K562 (cell line): ENCODE measurements around the gene BSDC1. TPM values are rescaled to one million over a fixed set of nuclear protein-coding genes. Genes with fewer than 3 reads are reported as not detected.

Source experiments
- CBX2 ChIP-seq: fragments of 200-600 bp; sonication (generic); IDR thresholded peaks from one replicate; pipeline ENCODE4 v1.6.1; 2012; ENCODE audit warnings: mild to moderate bottlenecking, low read length, inconsistent platforms; ENCODE audit not compliant: insufficient read depth, poor library complexity, severe bottlenecking
- ELF4 ChIP-seq: fragments of 450-650 bp; formaldehyde crosslinking; IDR thresholded peaks from 2 replicates; pipeline ENCODE4 v1.4.0; 2022; ENCODE audit warnings: missing genetic modification characterization
- EP300 ChIP-seq: IDR thresholded peaks from 2 replicates; pipeline ENCODE4 v1.6.1; 2012; ENCODE audit warnings: low read length, improper control_type of control experiment
- ETV5 ChIP-seq: sonication (generic); formaldehyde crosslinking; IDR thresholded peaks from 2 replicates; pipeline ENCODE4 v1.4.0; 2020; ENCODE audit warnings: low read depth, mild to moderate bottlenecking, missing genetic modification reagents
- GATAD2A ChIP-seq: fragments of 450-650 bp; IDR thresholded peaks from 2 replicates; pipeline ENCODE4 v1.6.1; 2017
- MTF1 ChIP-seq: fragments of 250-450 bp; sonication (Bioruptor Pico); IDR thresholded peaks from 2 replicates; pipeline ENCODE4 v1.9.0; 2021; ENCODE audit warnings: moderate library complexity, mild to moderate bottlenecking, inconsistent platforms, borderline replicate concordance
- MYC ChIP-seq, 2 experiments: fragments of 250-450 bp in 1 of 2; sonication (Bioruptor Pico) in 1 of 2; IDR thresholded peaks; 2 replicates each; pipeline versions ENCODE4 v1.5.1 to v1.6.1; 2012 to 2021; ENCODE audit warnings: low read depth in 2 of 2, borderline replicate concordance in 1 of 2, improper control_type of control experiment in 1 of 2, low read length in 1 of 2, mild to moderate bottlenecking in 1 of 2, moderate library complexity in 1 of 2
- NR2C1 ChIP-seq, 2 experiments: fragments of 450-650 bp; IDR thresholded peaks; 2 replicates each; pipeline ENCODE4 v1.6.1; 2017; ENCODE audit warnings: mild to moderate bottlenecking in 2 of 2, antibody characterized with exemption in 1 of 2, inconsistent platforms in 1 of 2, missing compliant biosample characterization in 1 of 2, missing genetic modification characterization in 1 of 2
- SMARCE1 ChIP-seq: fragments of 450-650 bp; IDR thresholded peaks from 2 replicates; pipeline ENCODE4 v1.7.1; 2016; ENCODE audit warnings: mild to moderate bottlenecking
- STAT5B ChIP-seq: fragments of 250-450 bp; sonication (Bioruptor Pico); IDR thresholded peaks from 2 replicates; pipeline ENCODE4 v1.8.0; 2021; ENCODE audit warnings: mild to moderate bottlenecking, inconsistent platforms
- TAF1 ChIP-seq: IDR thresholded peaks from 2 replicates; pipeline ENCODE4 v1.6.1; 2011; ENCODE audit warnings: mild to moderate bottlenecking, low read length, moderate library complexity; ENCODE audit not compliant: insufficient read depth, control insufficient read depth, severe bottlenecking; ENCODE audit errors: extremely low read depth
- TCF7L2 ChIP-seq: fragments of 150-350 bp; IDR thresholded peaks from 2 replicates; pipeline ENCODE4 v1.6.1; 2016; ENCODE audit warnings: low read depth, mild to moderate bottlenecking, low read length, moderate library complexity
- ZFP30 ChIP-seq: fragments of 250-450 bp; sonication (Bioruptor Pico); IDR thresholded peaks from 2 replicates; pipeline ENCODE4 v1.8.0; 2022; ENCODE audit warnings: moderate library complexity, mild to moderate bottlenecking, inconsistent platforms, borderline replicate concordance
- ZNF589 ChIP-seq: fragments of 200-800 bp; sonication (Bioruptor generic); IDR thresholded peaks from 2 replicates; pipeline ENCODE4 v1.6.1; 2016; ENCODE audit warnings: low read depth, missing genetic modification characterization, missing compliant biosample characterization
- ZNF785 ChIP-seq: fragments of 250-450 bp; sonication (Bioruptor Pico); IDR thresholded peaks from 2 replicates; pipeline ENCODE4 v1.4.0; 2020; ENCODE audit warnings: mild to moderate bottlenecking
- polyA plus RNA-seq, 8 experiments: library from polyadenylated mRNA; depleted of rRNA in 4 of 8; stranded (reverse) in 5 of 8; unstranded in 3 of 8; fragments of >200 nt; fragmentation: Nextera tagmentation in 2 of 8; fragmentation: Illumina TruSeq in 1 of 8; extraction: Ambion mirVana in 2 of 8; extraction: Trizol in 1 of 8; gene quantifications; 2 replicates each; pipeline versions ENCODE4 v1.2.1 to v1.2.3, GENCODE V29; 2011 to 2014; ENCODE audit warnings: inconsistent platforms in 1 of 8, missing spikeins in 1 of 8
- total RNA-seq, 7 experiments: library from RNA; depleted of rRNA in 6 of 7; stranded (reverse); fragments of >200 nt in 6 of 7; fragmentation: Illumina TruSeq in 2 of 7; extraction: Trizol in 2 of 7; gene quantifications; 2 replicates each; pipeline versions ENCODE4 v1.2.1 to v1.2.3, GENCODE V29; 2011 to 2021; ENCODE audit warnings: low replicate concordance in 1 of 7
- TF ChIP-seq, protein P1 (sequence below): fragments of 450-650 bp; IDR thresholded peaks from 2 replicates; pipeline ENCODE4 v1.6.1; 2016; ENCODE audit warnings: missing biosample characterization, missing genetic modification characterization
- TF ChIP-seq, protein P2 (sequence below): fragments of 450-650 bp; formaldehyde crosslinking; IDR thresholded peaks from 2 replicates; pipeline ENCODE4 v1.4.0; 2020; ENCODE audit warnings: mild to moderate bottlenecking, mixed read lengths
- TF ChIP-seq, protein P3 (sequence below): fragments of 250-450 bp; sonication (Bioruptor Pico); IDR thresholded peaks from 2 replicates; pipeline ENCODE4 v1.5.0; 2021
- TF ChIP-seq, protein P4 (sequence below): fragments of 450-650 bp; IDR thresholded peaks from 2 replicates; pipeline ENCODE4 v1.7.0; 2016; ENCODE audit warnings: borderline replicate concordance
- TF ChIP-seq, protein P5 (sequence below): fragments of 200-800 bp; sonication (Bioruptor generic); IDR thresholded peaks from 2 replicates; pipeline ENCODE4 v1.6.1; 2017; ENCODE audit warnings: missing genetic modification characterization, missing compliant biosample characterization

The BSDC1 gene
- total and polyA plus RNA-seq, 9 of the 15 experiments (the other 6 are each of a cell fraction or from before 2014, with no cell fraction given), result 10.2 to 96.8 (median 73.1) TPM

DNA sequence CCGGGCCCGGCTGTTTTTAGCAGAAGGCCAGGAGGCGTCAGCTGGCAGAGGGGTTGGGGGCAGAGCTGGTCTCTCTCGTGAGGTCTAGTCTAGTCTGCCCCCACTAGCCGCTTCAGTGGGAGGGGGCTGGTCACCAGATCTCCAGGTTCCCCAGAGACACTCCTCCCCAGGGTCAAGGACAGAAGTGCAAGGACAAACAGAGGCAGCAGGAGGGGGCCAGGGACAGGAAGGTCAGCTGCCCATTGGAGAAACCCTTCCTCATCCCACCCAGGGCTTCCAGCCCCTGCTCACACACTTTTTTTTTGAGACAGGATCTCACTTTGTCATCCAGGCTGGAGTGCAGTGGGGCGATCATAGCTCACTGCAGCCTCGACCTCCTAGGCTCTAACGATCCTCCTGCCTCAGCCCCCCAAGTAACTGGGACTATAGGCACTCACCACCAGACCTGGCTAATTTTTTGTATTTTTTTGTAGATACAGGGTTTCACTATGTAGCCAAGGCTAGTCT, 41.9 kb downstream of the BSDC1 start (continued):
- TF ChIP-seq ELF4, result no peak
- TF ChIP-seq, protein P1, sequence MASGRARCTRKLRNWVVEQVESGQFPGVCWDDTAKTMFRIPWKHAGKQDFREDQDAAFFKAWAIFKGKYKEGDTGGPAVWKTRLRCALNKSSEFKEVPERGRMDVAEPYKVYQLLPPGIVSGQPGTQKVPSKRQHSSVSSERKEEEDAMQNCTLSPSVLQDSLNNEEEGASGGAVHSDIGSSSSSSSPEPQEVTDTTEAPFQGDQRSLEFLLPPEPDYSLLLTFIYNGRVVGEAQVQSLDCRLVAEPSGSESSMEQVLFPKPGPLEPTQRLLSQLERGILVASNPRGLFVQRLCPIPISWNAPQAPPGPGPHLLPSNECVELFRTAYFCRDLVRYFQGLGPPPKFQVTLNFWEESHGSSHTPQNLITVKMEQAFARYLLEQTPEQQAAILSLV (tag), result no peak
- no peak for TF ChIP-seq GATAD2A
- TF ChIP-seq, protein P2, sequence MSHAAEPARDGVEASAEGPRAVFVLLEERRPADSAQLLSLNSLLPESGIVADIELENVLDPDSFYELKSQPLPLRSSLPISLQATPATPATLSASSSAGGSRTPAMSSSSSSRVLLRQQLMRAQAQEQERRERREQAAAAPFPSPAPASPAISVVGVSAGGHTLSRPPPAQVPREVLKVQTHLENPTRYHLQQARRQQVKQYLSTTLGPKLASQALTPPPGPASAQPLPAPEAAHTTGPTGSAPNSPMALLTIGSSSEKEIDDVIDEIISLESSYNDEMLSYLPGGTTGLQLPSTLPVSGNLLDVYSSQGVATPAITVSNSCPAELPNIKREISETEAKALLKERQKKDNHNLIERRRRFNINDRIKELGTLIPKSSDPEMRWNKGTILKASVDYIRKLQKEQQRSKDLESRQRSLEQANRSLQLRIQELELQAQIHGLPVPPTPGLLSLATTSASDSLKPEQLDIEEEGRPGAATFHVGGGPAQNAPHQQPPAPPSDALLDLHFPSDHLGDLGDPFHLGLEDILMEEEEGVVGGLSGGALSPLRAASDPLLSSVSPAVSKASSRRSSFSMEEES (CRISPR knock-in tag), result no peak
- TF ChIP-seq SMARCE1, result 0 out of 2 replicates have a peak, but pooled peaks have one; percentile 17
- TF ChIP-seq, protein P3, sequence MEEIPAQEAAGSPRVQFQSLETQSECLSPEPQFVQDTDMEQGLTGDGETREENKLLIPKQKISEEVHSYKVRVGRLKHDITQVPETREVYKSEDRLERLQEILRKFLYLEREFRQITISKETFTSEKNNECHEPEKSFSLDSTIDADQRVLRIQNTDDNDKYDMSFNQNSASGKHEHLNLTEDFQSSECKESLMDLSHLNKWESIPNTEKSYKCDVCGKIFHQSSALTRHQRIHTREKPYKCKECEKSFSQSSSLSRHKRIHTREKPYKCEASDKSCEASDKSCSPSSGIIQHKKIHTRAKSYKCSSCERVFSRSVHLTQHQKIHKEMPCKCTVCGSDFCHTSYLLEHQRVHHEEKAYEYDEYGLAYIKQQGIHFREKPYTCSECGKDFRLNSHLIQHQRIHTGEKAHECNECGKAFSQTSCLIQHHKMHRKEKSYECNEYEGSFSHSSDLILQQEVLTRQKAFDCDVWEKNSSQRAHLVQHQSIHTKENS, result no peak
- TF ChIP-seq TCF7L2, result no peak
- no peak for TF ChIP-seq STAT5B (CRISPR knock-in tag)
- TF ChIP-seq CBX2, result no peak
- TF ChIP-seq TAF1, result no peak
- TF ChIP-seq MYC (IDR thresholded peaks at IDR 0.05; ENCODE audit: low read depth, low read length), result no peak
- 0 out of 2 replicates have a peak, but pooled peaks have one; percentile 12 for TF ChIP-seq MYC (CRISPR knock-in tag; IDR thresholded peaks at IDR 0.05; ENCODE audit: borderline replicate concordance, low read depth)
- TF ChIP-seq ZNF589 (CRISPR knock-in tag), result no peak
- TF ChIP-seq ETV5 (CRISPR knock-in tag), result 0 out of 2 replicates have a peak, but pooled peaks have one; percentile 20
- TF ChIP-seq, protein P4, sequence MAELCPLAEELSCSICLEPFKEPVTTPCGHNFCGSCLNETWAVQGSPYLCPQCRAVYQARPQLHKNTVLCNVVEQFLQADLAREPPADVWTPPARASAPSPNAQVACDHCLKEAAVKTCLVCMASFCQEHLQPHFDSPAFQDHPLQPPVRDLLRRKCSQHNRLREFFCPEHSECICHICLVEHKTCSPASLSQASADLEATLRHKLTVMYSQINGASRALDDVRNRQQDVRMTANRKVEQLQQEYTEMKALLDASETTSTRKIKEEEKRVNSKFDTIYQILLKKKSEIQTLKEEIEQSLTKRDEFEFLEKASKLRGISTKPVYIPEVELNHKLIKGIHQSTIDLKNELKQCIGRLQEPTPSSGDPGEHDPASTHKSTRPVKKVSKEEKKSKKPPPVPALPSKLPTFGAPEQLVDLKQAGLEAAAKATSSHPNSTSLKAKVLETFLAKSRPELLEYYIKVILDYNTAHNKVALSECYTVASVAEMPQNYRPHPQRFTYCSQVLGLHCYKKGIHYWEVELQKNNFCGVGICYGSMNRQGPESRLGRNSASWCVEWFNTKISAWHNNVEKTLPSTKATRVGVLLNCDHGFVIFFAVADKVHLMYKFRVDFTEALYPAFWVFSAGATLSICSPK, result 0 out of 2 replicates have a peak, but pooled peaks have one; percentile 29
- no peak for TF ChIP-seq ZNF785 (CRISPR knock-in tag)
- no peak for TF ChIP-seq MTF1 (CRISPR knock-in tag)
- TF ChIP-seq, protein P5, sequence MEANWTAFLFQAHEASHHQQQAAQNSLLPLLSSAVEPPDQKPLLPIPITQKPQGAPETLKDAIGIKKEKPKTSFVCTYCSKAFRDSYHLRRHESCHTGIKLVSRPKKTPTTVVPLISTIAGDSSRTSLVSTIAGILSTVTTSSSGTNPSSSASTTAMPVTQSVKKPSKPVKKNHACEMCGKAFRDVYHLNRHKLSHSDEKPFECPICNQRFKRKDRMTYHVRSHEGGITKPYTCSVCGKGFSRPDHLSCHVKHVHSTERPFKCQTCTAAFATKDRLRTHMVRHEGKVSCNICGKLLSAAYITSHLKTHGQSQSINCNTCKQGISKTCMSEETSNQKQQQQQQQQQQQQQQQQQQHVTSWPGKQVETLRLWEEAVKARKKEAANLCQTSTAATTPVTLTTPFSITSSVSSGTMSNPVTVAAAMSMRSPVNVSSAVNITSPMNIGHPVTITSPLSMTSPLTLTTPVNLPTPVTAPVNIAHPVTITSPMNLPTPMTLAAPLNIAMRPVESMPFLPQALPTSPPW (CRISPR knock-in tag), result no peak
- TF ChIP-seq ZFP30, result no peak
- no peak for TF ChIP-seq EP300
- TF ChIP-seq NR2C1 (IDR thresholded peaks at IDR 0.05), result peak; percentile 32; the same call in 1 of the 2 replicates
- TF ChIP-seq NR2C1 (tag; IDR thresholded peaks at IDR 0.05), result peak; percentile 39; the same call in 1 of the 2 replicates
